ENCODE measurements around the gene IL3. TPM values are rescaled to one million over a fixed set of nuclear protein-coding genes. Genes with fewer than 3 reads are reported as not detected.

IL3 gene
- total and polyA plus RNA-seq, 9 donors: not detected

- Histone ChIP-seq H3K27ac (no peak overlapping the region), H3K27me3 (no peaks in the 10 kb centered on the region), H3K4me1 (ENCODE audit: insufficient read depth) (no peaks in the 10 kb centered on the region), H3K36me3 (no peaks in the 10 kb centered on the region), H3K4me3 (no peak overlapping the region), H3K9me3 (no peaks in the 10 kb centered on the region)
- WGBS, 3 donors: 66 to 71% (median 70%) methylated on average over 4 of the region's 4 CpGs
- DNase-seq: peak in 1 of 5 donors; percentile 48
- TF ChIP-seq, protein P1, sequence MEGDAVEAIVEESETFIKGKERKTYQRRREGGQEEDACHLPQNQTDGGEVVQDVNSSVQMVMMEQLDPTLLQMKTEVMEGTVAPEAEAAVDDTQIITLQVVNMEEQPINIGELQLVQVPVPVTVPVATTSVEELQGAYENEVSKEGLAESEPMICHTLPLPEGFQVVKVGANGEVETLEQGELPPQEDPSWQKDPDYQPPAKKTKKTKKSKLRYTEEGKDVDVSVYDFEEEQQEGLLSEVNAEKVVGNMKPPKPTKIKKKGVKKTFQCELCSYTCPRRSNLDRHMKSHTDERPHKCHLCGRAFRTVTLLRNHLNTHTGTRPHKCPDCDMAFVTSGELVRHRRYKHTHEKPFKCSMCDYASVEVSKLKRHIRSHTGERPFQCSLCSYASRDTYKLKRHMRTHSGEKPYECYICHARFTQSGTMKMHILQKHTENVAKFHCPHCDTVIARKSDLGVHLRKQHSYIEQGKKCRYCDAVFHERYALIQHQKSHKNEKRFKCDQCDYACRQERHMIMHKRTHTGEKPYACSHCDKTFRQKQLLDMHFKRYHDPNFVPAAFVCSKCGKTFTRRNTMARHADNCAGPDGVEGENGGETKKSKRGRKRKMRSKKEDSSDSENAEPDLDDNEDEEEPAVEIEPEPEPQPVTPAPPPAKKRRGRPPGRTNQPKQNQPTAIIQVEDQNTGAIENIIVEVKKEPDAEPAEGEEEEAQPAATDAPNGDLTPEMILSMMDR (IDR thresholded peaks at IDR 0.05): no peak
- TF ChIP-seq EP300 (IDR thresholded peaks at IDR 0.05): no peak
- no peak for TF ChIP-seq POLR2A (IDR thresholded peaks at IDR 0.05)
- intact Hi-C loops (cut with DNase I): loop anchor here in 1 of 4 donors (10.0 kb wide), 1 partner anchor 481 kb away; no protein-coding TSS in a partner anchor
Measured at GRCh38 chr5:132065351-132065937, 5.0 kb downstream of the IL3 start.

DNA sequence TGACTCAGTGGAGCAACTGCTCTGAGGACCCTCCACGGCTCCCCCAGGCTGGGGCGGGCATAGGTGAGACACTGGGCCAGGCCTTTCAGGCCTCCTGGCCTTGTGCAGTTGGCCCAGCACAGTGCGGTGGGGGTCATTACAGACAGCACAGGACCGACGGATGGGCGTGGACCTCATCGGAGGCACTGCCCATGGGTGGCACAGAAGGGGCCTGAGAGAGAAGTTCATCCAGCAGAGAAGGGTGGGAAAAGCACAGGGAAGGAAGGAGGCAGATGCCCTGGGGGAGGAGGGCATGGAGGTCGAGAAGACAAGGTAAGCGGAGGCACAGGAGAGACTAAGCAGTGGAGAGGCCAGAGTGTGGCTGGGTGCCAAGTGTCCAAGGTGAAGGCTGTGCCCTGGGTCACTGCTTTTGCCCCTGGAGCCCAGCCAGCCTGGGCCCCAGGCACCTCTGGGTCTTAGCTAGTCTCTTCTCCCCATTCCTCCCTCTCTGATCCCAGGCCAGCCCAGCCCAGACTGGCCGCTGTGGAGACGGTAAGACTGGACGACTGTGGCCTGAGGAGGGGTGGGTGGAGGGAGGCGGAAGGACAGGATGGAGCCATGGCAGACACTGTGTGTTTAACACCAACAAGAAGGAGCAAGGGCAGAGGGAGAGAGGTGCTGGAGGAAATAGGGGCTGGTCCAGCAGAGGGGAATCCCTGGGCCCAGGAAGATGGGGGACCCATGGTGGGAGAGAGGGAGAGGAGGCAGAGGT lies 5.7 kb downstream of the IL3 start:
- no peak for DNase-seq
- TF ChIP-seq EP300 (IDR thresholded peaks at IDR 0.05): no peak
- TF ChIP-seq POLR2A (IDR thresholded peaks at IDR 0.05): no peak
- TF ChIP-seq, protein P1 (IDR thresholded peaks at IDR 0.05): no peak
- Histone ChIP-seq H3K36me3 (no peaks in the 10 kb centered on the region), H3K27ac (no peak overlapping the region), H3K4me1 (ENCODE audit: insufficient read depth) (no peaks in the 10 kb centered on the region), H3K27me3 (no peaks in the 10 kb centered on the region), H3K9me3 (no peaks in the 10 kb centered on the region), H3K4me3 (no peak overlapping the region)
- intact Hi-C loops (cut with DNase I): loop anchor here in 1 of 4 donors (10.0 kb wide), 1 partner anchor 481 kb away; no protein-coding TSS in a partner anchor
- WGBS, 3 donors: 84 to 93% (median 88%) methylated on average over 13 of the region's 13 CpGs

DNA sequence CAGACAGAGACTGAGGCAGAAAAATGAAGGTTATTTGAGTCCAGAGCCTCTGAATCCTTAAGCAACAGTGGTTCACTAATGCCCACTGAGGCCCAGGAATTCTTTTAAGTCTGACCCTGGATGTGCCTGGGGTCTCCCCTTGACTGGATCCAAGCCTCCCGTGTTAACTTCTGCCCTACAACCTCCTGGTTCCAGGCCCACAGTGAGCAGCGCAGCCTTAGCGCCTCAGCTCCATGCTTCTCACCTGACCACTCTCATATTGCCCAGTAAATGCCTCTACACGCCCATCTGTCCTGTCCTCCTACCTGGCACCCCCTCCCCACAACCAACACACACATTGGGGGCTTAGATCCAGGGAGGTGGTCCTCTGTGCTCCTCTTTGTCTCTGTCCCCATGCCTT lies 6.4 kb downstream of the IL3 start:
- WGBS, 3 donors: 92% methylated on average over 4 of the region's 4 CpGs
- Histone ChIP-seq H3K4me1 (ENCODE audit: insufficient read depth) (no peaks in the 10 kb centered on the region), H3K4me3 (no peak overlapping the region), H3K36me3 (no peaks in the 10 kb centered on the region), H3K27me3 (no peaks in the 10 kb centered on the region), H3K27ac (no peak overlapping the region), H3K9me3 (no peaks in the 10 kb centered on the region)
- DNase-seq: no peak
- intact Hi-C loops (cut with DNase I): loop anchor here in 1 of 4 donors (10.0 kb wide), 1 partner anchor 482 kb away; no protein-coding TSS in a partner anchor
- TF ChIP-seq POLR2A (IDR thresholded peaks at IDR 0.05): no peak
- TF ChIP-seq, protein P1 (IDR thresholded peaks at IDR 0.05): no peak
- TF ChIP-seq EP300 (IDR thresholded peaks at IDR 0.05): no peak

- no peak overlapping the region for H3K4me3 ChIP-seq
- H3K9me3 ChIP-seq: no peaks in the 10 kb centered on the region
- no peaks in the 10 kb centered on the region for H3K27me3 ChIP-seq
- intact Hi-C loops (cut with DNase I): loop anchor here in 1 of 4 donors (10.0 kb wide), 1 partner anchor 483 kb away; no protein-coding TSS in a partner anchor
- H3K27ac ChIP-seq: no peak overlapping the region
- no peaks in the 10 kb centered on the region for H3K4me1 ChIP-seq (ENCODE audit: insufficient read depth)
- TF ChIP-seq, protein P1 (IDR thresholded peaks at IDR 0.05): no peak
- no peak for TF ChIP-seq EP300 (IDR thresholded peaks at IDR 0.05)
- TF ChIP-seq POLR2A (IDR thresholded peaks at IDR 0.05): no peak
- 80 to 88% (median 81%) methylated on average over 11 of the region's 11 CpGs for WGBS, 3 donors
- no peaks in the 10 kb centered on the region for H3K36me3 ChIP-seq
- DNase-seq: no peak
Measured at GRCh38 chr5:132067451-132067850, 7.0 kb downstream of the IL3 start.
